GM23338 (cell line): ENCODE results near the gene IQCK. TPM values are rescaled to one million over a fixed set of nuclear protein-coding genes. Genes with fewer than 3 reads are reported as not detected.

Experiments used
- ATAC-seq: fragments of 200-7000 bp; cut with Tn5 transposase; 3 replicates; pipeline ENCODE4 v1.9.1; 2020
- DNase-seq: peaks from one replicate; pipeline ENCODE4 v3.0.0-alpha.2; 2015; ENCODE audit warnings: low spot score
- H2AFZ ChIP-seq: fragments of 200-600 bp; sonication (generic); 2 replicates; pipeline ENCODE4 v1.8.0; 2016; ENCODE audit warnings: antibody characterized with exemption, mild to moderate bottlenecking, moderate library complexity
- H3F3A ChIP-seq: fragments of 200-600 bp; sonication (generic); replicated peaks from 2 replicates; pipeline ENCODE4 v1.8.0; 2017; ENCODE audit warnings: antibody characterized with exemption, mixed run types, low read depth
- H3K27ac ChIP-seq: fragments of 200-600 bp; sonication (generic); 2 replicates; pipeline ENCODE4 v1.6.1; 2016; ENCODE audit warnings: low read depth
- H3K27me3 ChIP-seq: fragments of 200-600 bp; sonication (generic); 2 replicates; pipeline ENCODE4 v1.8.0; 2016; ENCODE audit warnings: mild to moderate bottlenecking, mixed run types, moderate library complexity; ENCODE audit not compliant: insufficient read depth
- H3K36me3 ChIP-seq: fragments of 200-600 bp; sonication (generic); 2 replicates; pipeline ENCODE4 v1.8.0; 2016; ENCODE audit warnings: mild to moderate bottlenecking; ENCODE audit not compliant: insufficient read depth
- H3K4me1 ChIP-seq: fragments of 200-600 bp; sonication (generic); 2 replicates; pipeline ENCODE4 v1.8.0; 2016; ENCODE audit warnings: mild to moderate bottlenecking, moderate library complexity; ENCODE audit not compliant: insufficient read depth
- H3K4me2 ChIP-seq: fragments of 200-600 bp; sonication (generic); 2 replicates; pipeline ENCODE4 v1.7.1; 2017; ENCODE audit warnings: mixed run types
- H3K4me3 ChIP-seq: fragments of 200-600 bp; sonication (generic); 2 replicates; pipeline ENCODE4 v1.6.1; 2016; ENCODE audit warnings: mixed run types
- H3K79me2 ChIP-seq: fragments of 200-600 bp; sonication (generic); replicated peaks from 2 replicates; pipeline ENCODE4 v1.8.0; 2017; ENCODE audit warnings: mild to moderate bottlenecking; ENCODE audit not compliant: insufficient read depth
- H3K9me2 ChIP-seq: fragments of 200-600 bp; sonication (generic); 2 replicates; pipeline ENCODE4 v1.8.0; 2017; ENCODE audit not compliant: insufficient read depth
- H4K20me1 ChIP-seq: fragments of 200-600 bp; sonication (generic); replicated peaks from 2 replicates; pipeline ENCODE4 v1.8.0; 2017; ENCODE audit warnings: mild to moderate bottlenecking; ENCODE audit not compliant: insufficient read depth
- H3K27ac Mint-ChIP-seq: 2 replicates; pipeline ENCODE4 v1.8.0; 2020; ENCODE audit warnings: inconsistent platforms, mild to moderate bottlenecking, moderate library complexity, mixed read lengths
- H3K27me3 Mint-ChIP-seq: 3 replicates; pipeline ENCODE4 v1.8.0; 2022; ENCODE audit warnings: low read depth, mild to moderate bottlenecking, moderate library complexity, mixed read lengths, inconsistent platforms; ENCODE audit not compliant: insufficient read depth, poor library complexity
- H3K36me3 Mint-ChIP-seq: 3 replicates; pipeline ENCODE4 v1.8.0; 2021; ENCODE audit warnings: low read depth, mild to moderate bottlenecking, inconsistent platforms, moderate library complexity, mixed read lengths
- H3K4me1 Mint-ChIP-seq: 3 replicates; pipeline ENCODE4 v1.8.0; 2020; ENCODE audit warnings: mild to moderate bottlenecking, inconsistent platforms, mixed read lengths
- H3K4me3 Mint-ChIP-seq: 3 replicates; pipeline ENCODE4 v1.8.0; 2021; ENCODE audit warnings: moderate library complexity, mild to moderate bottlenecking, inconsistent platforms, mixed read lengths
- H3K9me3 Mint-ChIP-seq: 3 replicates; pipeline ENCODE4 v1.8.0; 2020; ENCODE audit warnings: moderate library complexity, mild to moderate bottlenecking, inconsistent platforms, mixed read lengths
- EZH2 ChIP-seq: fragments of 200-600 bp; sonication (generic); IDR thresholded peaks from one replicate; pipeline ENCODE4 v1.8.0; 2017; ENCODE audit warnings: antibody characterized with exemption, mild to moderate bottlenecking, low read depth; ENCODE audit not compliant: unreplicated experiment
- EZH2phosphoT487 ChIP-seq: fragments of 200-600 bp; sonication (generic); IDR thresholded peaks from one replicate; pipeline ENCODE4 v1.8.1; 2018; ENCODE audit warnings: antibody characterized with exemption; ENCODE audit not compliant: unreplicated experiment
- JUNB ChIP-seq: IDR thresholded peaks from one replicate; pipeline ENCODE4 v1.6.1; 2016; ENCODE audit warnings: antibody characterized with exemption; ENCODE audit not compliant: unreplicated experiment
- NANOG ChIP-seq: IDR thresholded peaks from 2 replicates; pipeline ENCODE4 v1.6.1; 2016; ENCODE audit warnings: antibody characterized with exemption, borderline replicate concordance
- POLR2AphosphoS5 ChIP-seq: IDR thresholded peaks from 2 replicates; pipeline ENCODE4 v1.6.1; 2016; ENCODE audit warnings: antibody characterized with exemption, low read depth
- STAT1 ChIP-seq: IDR thresholded peaks from one replicate; pipeline ENCODE4 v1.6.1; 2016; ENCODE audit warnings: antibody characterized with exemption; ENCODE audit not compliant: unreplicated experiment
- ZNF114 ChIP-seq: fragments of 250-450 bp; sonication (Bioruptor Pico); IDR thresholded peaks from 2 replicates; pipeline ENCODE4 v1.5.0; 2020; ENCODE audit warnings: mild to moderate bottlenecking, moderate library complexity
- ZNF331 ChIP-seq: fragments of 250-450 bp; sonication (Bioruptor Pico); IDR thresholded peaks from 2 replicates; pipeline ENCODE4 v1.5.0; 2020; ENCODE audit warnings: low read depth, mild to moderate bottlenecking, moderate library complexity
- ZNF462 ChIP-seq: fragments of 250-450 bp; sonication (Bioruptor Pico); IDR thresholded peaks from 2 replicates; pipeline ENCODE4 v1.5.0; 2020; ENCODE audit warnings: mild to moderate bottlenecking, moderate library complexity
- polyA plus RNA-seq: library from polyadenylated mRNA; unstranded; fragments of >200 nt; fragmentation: Nextera tagmentation; extraction: Ambion mirVana; gene quantifications from 2 replicates; pipeline ENCODE4 v1.2.1, GENCODE V29; 2016
- total RNA-seq: library from RNA; depleted of rRNA; stranded (reverse); fragments of >200 nt; shearing (Covaris generic); gene quantifications from 2 replicates; pipeline ENCODE4 v1.2.3, GENCODE V29; 2014
- TF ChIP-seq, protein P1 (sequence below): IDR thresholded peaks from 2 replicates; pipeline ENCODE4 v1.6.1; 2016; ENCODE audit warnings: antibody characterized with exemption
- TF ChIP-seq, protein P2 (sequence below): IDR thresholded peaks from one replicate; pipeline ENCODE4 v1.6.1; 2018; ENCODE audit warnings: antibody characterized with exemption; ENCODE audit not compliant: unreplicated experiment

IQCK gene
- total and polyA plus RNA-seq, 2 experiments from 2014 or later: 7.6 to 10.0 TPM

- no peak for TF ChIP-seq POLR2AphosphoS5
- TF ChIP-seq NANOG: no peak
- no peak for TF ChIP-seq JUNB
- TF ChIP-seq, protein P1, sequence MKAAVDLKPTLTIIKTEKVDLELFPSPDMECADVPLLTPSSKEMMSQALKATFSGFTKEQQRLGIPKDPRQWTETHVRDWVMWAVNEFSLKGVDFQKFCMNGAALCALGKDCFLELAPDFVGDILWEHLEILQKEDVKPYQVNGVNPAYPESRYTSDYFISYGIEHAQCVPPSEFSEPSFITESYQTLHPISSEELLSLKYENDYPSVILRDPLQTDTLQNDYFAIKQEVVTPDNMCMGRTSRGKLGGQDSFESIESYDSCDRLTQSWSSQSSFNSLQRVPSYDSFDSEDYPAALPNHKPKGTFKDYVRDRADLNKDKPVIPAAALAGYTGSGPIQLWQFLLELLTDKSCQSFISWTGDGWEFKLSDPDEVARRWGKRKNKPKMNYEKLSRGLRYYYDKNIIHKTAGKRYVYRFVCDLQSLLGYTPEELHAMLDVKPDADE: no peak
- TF ChIP-seq ZNF114: no peak
These were observed 26.6 kb downstream of the IQCK start (continued) for GRCh38 chr16:19744670-19745069.

DNA sequence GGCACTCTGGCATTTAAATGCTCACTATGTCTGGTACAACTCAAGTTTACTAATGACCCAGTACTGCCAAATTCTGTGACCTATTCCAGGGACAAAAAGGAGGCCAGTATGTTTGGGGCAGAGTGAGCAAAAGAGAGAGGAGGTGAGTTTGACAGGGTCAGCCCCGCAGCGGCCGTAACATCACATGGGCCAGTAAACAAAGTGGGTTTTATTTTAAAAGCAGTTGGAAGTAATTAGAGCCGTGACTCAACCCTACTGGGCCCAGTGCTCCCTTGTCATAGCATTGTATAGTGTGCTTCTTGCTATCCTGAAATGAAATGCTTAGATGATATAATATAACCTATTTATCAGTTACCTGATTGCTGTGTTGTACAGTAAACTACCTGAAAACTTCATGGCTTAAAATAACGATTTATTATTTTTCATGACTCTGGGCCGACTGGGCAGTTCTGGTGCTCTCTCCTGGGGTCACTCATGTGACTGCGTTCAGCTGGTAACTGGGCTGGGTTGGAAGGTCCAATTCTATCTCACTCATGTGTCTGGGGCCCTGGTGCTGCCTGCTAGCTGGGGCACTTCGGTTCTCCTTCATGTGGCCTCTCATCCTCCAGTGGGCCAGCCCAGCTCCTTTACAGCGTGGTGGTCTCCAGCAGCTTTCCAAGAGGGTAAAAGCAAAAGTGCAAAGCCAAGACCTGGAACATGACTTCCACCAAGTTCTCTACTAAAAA is 27.4 kb downstream of the IQCK start:
- Mint-ChIP-seq H3K27me3 (no peaks in the 10 kb centered on the region), H3K4me1 (no peaks in the 10 kb centered on the region), H3K4me3 (no peak overlapping the region), H3K27ac (no peak overlapping the region), H3K36me3 (no peaks in the 10 kb centered on the region), H3K9me3 (no peaks in the 10 kb centered on the region)
- H3K9me2 ChIP-seq: no peaks in the 10 kb centered on the region
- H3K4me1 ChIP-seq: no peaks in the 10 kb centered on the region
- no peaks in the 10 kb centered on the region for H4K20me1 ChIP-seq
- no peaks in the 10 kb centered on the region for H3K36me3 ChIP-seq
- no peak overlapping the region for H3K4me3 ChIP-seq
- DNase-seq (no peak), ATAC-seq (no peak)
- H3F3A ChIP-seq: no peaks in the 10 kb centered on the region
- H3K27me3 ChIP-seq: no peaks in the 10 kb centered on the region
- H3K79me2 ChIP-seq: no peaks in the 10 kb centered on the region
- no peak overlapping the region for H3K4me2 ChIP-seq
- no peak overlapping the region for H3K27ac ChIP-seq
- H2AFZ ChIP-seq: no peak overlapping the region
- TF ChIP-seq EZH2 (no peak), POLR2AphosphoS5 (no peak), ZNF331 (CRISPR knock-in tag) (no peak), ZNF114 (no peak), JUNB (no peak), EZH2phosphoT487 (no peak), STAT1 (no peak), ZNF462 (CRISPR knock-in tag) (no peak)
- TF ChIP-seq, protein P1: no peak
- TF ChIP-seq, protein P2, sequence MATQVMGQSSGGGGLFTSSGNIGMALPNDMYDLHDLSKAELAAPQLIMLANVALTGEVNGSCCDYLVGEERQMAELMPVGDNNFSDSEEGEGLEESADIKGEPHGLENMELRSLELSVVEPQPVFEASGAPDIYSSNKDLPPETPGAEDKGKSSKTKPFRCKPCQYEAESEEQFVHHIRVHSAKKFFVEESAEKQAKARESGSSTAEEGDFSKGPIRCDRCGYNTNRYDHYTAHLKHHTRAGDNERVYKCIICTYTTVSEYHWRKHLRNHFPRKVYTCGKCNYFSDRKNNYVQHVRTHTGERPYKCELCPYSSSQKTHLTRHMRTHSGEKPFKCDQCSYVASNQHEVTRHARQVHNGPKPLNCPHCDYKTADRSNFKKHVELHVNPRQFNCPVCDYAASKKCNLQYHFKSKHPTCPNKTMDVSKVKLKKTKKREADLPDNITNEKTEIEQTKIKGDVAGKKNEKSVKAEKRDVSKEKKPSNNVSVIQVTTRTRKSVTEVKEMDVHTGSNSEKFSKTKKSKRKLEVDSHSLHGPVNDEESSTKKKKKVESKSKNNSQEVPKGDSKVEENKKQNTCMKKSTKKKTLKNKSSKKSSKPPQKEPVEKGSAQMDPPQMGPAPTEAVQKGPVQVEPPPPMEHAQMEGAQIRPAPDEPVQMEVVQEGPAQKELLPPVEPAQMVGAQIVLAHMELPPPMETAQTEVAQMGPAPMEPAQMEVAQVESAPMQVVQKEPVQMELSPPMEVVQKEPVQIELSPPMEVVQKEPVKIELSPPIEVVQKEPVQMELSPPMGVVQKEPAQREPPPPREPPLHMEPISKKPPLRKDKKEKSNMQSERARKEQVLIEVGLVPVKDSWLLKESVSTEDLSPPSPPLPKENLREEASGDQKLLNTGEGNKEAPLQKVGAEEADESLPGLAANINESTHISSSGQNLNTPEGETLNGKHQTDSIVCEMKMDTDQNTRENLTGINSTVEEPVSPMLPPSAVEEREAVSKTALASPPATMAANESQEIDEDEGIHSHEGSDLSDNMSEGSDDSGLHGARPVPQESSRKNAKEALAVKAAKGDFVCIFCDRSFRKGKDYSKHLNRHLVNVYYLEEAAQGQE: no peak
